Measurements from ENCODE around the gene NLGN1.

DNA sequence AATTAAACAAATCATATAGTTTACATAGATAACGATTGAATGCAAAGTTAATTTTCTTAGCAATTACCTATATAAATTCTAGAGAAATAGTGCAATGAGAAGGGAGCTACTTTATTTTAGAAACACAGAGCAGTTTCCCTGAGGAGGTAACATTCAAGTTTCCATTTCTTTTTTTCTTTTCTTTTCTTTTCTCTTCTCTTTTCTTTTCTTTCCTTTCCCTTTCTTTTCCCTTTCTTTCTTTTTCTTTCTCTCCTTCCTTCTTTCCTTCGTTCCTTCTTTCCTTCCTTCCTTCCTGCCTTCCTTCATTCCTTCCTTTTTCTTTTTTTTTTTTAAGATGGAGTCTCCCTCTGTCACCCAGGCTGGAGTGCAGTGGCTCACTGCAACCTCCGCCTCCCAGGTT lies 417.3 kb downstream of the NLGN1 start:
- TF ChIP-seq POLR2A (IDR thresholded peaks at IDR 0.05) (no peak), EP300 (IDR thresholded peaks at IDR 0.05) (no peak)
- TF ChIP-seq, protein P1, sequence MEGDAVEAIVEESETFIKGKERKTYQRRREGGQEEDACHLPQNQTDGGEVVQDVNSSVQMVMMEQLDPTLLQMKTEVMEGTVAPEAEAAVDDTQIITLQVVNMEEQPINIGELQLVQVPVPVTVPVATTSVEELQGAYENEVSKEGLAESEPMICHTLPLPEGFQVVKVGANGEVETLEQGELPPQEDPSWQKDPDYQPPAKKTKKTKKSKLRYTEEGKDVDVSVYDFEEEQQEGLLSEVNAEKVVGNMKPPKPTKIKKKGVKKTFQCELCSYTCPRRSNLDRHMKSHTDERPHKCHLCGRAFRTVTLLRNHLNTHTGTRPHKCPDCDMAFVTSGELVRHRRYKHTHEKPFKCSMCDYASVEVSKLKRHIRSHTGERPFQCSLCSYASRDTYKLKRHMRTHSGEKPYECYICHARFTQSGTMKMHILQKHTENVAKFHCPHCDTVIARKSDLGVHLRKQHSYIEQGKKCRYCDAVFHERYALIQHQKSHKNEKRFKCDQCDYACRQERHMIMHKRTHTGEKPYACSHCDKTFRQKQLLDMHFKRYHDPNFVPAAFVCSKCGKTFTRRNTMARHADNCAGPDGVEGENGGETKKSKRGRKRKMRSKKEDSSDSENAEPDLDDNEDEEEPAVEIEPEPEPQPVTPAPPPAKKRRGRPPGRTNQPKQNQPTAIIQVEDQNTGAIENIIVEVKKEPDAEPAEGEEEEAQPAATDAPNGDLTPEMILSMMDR (IDR thresholded peaks at IDR 0.05), result no peak

Measured in suprapubic skin (tissue), 3 donors.